Naive thymus-derived CD8-positive, alpha-beta T cell (primary cell): ENCODE data around the gene AP1AR. TPM values are rescaled to one million over a fixed set of nuclear protein-coding genes. Genes with fewer than 3 reads are reported as not detected.

Experiments
- ATAC-seq, 2 donors: fragments of 150-1000 bp; cut with Tn5 transposase in 1 of 2; sonication (Bioruptor Pico), chemical (Tn5 transposase) in 1 of 2; 1 replicate in 1 of 2; 2 replicates in 1 of 2; pipeline ENCODE4 v1.10.0; 2021; ENCODE audit warnings: mild to moderate bottlenecking in 2 of 2, moderate library complexity in 2 of 2
- POLR2A ChIA-PET: fragments of 350-600 bp; sonication (Branson Sonifier 250); formaldehyde crosslinking; loops from one replicate; lab custom pipeline; 2021; ENCODE audit warnings: antibody characterized with exemption; lab: Charles Lee
- DNase-seq, 10 donors: peaks; one replicate each; pipeline versions ENCODE4 v3.0.0 to v3.0.0-alpha.2; 2020 to 2022
- H3K27ac Mint-ChIP-seq, 10 donors: one replicate each; pipeline ENCODE4 v1.8.0; 2020 to 2022; ENCODE audit warnings: mild to moderate bottlenecking in 10 of 10, mixed read lengths in 10 of 10, moderate library complexity in 4 of 10, inconsistent platforms in 1 of 10
- H3K27me3 Mint-ChIP-seq, 5 donors: one replicate each; pipeline ENCODE4 v1.8.0; 2021 to 2022; ENCODE audit warnings: mixed read lengths in 5 of 5
- H3K36me3 Mint-ChIP-seq, 3 donors: one replicate each; pipeline ENCODE4 v1.8.0; 2020 to 2022; ENCODE audit warnings: mixed read lengths in 3 of 3, mild to moderate bottlenecking in 2 of 3, inconsistent platforms in 1 of 3
- H3K4me1 Mint-ChIP-seq, 4 donors: one replicate each; pipeline ENCODE4 v1.8.0; 2021 to 2022; ENCODE audit warnings: mixed read lengths in 4 of 4
- H3K4me3 Mint-ChIP-seq, 10 donors: one replicate each; pipeline ENCODE4 v1.8.0; 2020 to 2022; ENCODE audit warnings: mild to moderate bottlenecking in 10 of 10, mixed read lengths in 10 of 10, moderate library complexity in 6 of 10, inconsistent platforms in 1 of 10
- H3K9me3 Mint-ChIP-seq, 9 donors: one replicate each; pipeline ENCODE4 v1.8.0; 2020 to 2022; ENCODE audit warnings: mixed read lengths in 9 of 9, mild to moderate bottlenecking in 3 of 9, inconsistent platforms in 1 of 9, moderate library complexity in 1 of 9
- polyA plus RNA-seq, 3 donors: library from polyadenylated mRNA; unstranded; fragments of 300-500 nt; fragmentation: Illumina TruSeq; gene quantifications; one replicate each; pipeline ENCODE4 v1.2.3, GENCODE V29; 2021
- total RNA-seq, 8 experiments: library from RNA in 2 of 8; stranded (reverse) in 2 of 8; gene quantifications; one replicate each; pipeline ENCODE4 v1.2.3 and lab custom pipeline; 2021 to 2026

AP1AR gene
- total and polyA plus RNA-seq, 5 experiments from 2014 or later: 16.1 to 28.9 (median 21.3) TPM

GRCh38 chr4:112234952-112235609, 3.5 kb downstream of the AP1AR start:
- DNase-seq (peak; percentile 22 to 74 (median 46)), ATAC-seq (no peak)
- Mint-ChIP-seq H3K9me3 (no peaks in the 10 kb centered on the region), H3K36me3 (peaks cover 0 to 10% (median 0%) of the 10 kb centered on the region in 3 donors), H3K27me3 (no peaks in the 10 kb centered on the region), H3K4me1 (peaks cover 36 to 61% (median 55%) of the 10 kb centered on the region in 4 donors), H3K4me3 (peak overlapping the region in 1 of 10 donors; percentile 7), H3K27ac (no peak overlapping the region)
- POLR2A ChIA-PET: no interaction called here

GRCh38 chr4:112236040-112236439, 4.5 kb downstream of the AP1AR start:
- no peaks in the 10 kb centered on the region for H3K27me3 Mint-ChIP-seq
- peaks cover 40 to 64% (median 52%) of the 10 kb centered on the region in 4 donors for H3K4me1 Mint-ChIP-seq
- DNase-seq (no peak), ATAC-seq (no peak)
- POLR2A ChIA-PET: no interaction called here
- H3K4me3 Mint-ChIP-seq: no peak overlapping the region
- H3K9me3 Mint-ChIP-seq: no peaks in the 10 kb centered on the region
- H3K27ac Mint-ChIP-seq: peak overlapping the region in 1 of 10 donors; percentile 39
- peaks cover 0 to 13% (median 0%) of the 10 kb centered on the region in 3 donors for H3K36me3 Mint-ChIP-seq

GRCh38 chr4:112238833-112239232, 7.2 kb downstream of the AP1AR start:
- Mint-ChIP-seq H3K4me3 (no peak overlapping the region), H3K36me3 (peaks cover 0 to 17% (median 6%) of the 10 kb centered on the region in 3 donors), H3K27ac (peak overlapping the region in 1 of 10 donors; percentile 20), H3K9me3 (no peaks in the 10 kb centered on the region), H3K4me1 (peaks cover 34 to 53% (median 42%) of the 10 kb centered on the region in 4 donors), H3K27me3 (no peaks in the 10 kb centered on the region)
- DNase-seq (no peak), ATAC-seq (no peak)
- POLR2A ChIA-PET: no interaction called here

- Mint-ChIP-seq H3K36me3 (peaks cover 0 to 7% (median 6%) of the 10 kb centered on the region in 3 donors), H3K27ac (no peak overlapping the region)
- POLR2A ChIA-PET: no interaction called here
Measured at GRCh38 chr4:112245383-112245782, 13.8 kb downstream of the AP1AR start.

DNA sequence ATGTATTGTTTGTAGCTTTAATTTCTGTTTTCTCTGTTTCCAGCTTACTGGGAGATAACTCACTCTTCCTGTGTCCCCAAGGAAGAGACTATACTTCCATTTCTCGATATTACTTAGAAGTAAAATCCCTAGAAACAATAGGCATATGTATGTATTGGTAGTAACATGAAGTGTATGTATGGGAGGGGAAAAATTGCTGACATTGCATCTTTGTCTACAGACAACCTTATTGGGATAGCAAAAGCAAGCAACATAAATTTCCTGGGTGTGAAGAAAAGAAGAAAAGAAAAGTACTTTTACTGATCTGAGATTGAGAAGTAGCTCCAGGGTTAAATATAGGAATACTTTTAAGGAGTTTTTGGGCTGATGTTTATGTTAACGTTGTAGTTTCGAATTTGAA, 15.4 kb downstream of the AP1AR start:
- H3K4me3 Mint-ChIP-seq: no peak overlapping the region
- H3K4me1 Mint-ChIP-seq: peaks cover 11 to 32% (median 14%) of the 10 kb centered on the region in 4 donors
- H3K9me3 Mint-ChIP-seq: no peaks in the 10 kb centered on the region
- no peak for ATAC-seq
- peaks cover 0 to 7% (median 4%) of the 10 kb centered on the region in 3 donors for H3K36me3 Mint-ChIP-seq
- POLR2A ChIA-PET: no interaction called here
- no peak overlapping the region for H3K27ac Mint-ChIP-seq
- DNase-seq: no peak
- H3K27me3 Mint-ChIP-seq: no peaks in the 10 kb centered on the region

More at GRCh38 chr4:112245383-112245782, 13.8 kb downstream of the AP1AR start:
- Mint-ChIP-seq H3K27me3 (no peaks in the 10 kb centered on the region), H3K4me1 (peaks cover 12 to 25% (median 14%) of the 10 kb centered on the region in 4 donors), H3K4me3 (no peak overlapping the region), H3K9me3 (no peaks in the 10 kb centered on the region)
- DNase-seq (no peak), ATAC-seq (no peak)

DNA sequence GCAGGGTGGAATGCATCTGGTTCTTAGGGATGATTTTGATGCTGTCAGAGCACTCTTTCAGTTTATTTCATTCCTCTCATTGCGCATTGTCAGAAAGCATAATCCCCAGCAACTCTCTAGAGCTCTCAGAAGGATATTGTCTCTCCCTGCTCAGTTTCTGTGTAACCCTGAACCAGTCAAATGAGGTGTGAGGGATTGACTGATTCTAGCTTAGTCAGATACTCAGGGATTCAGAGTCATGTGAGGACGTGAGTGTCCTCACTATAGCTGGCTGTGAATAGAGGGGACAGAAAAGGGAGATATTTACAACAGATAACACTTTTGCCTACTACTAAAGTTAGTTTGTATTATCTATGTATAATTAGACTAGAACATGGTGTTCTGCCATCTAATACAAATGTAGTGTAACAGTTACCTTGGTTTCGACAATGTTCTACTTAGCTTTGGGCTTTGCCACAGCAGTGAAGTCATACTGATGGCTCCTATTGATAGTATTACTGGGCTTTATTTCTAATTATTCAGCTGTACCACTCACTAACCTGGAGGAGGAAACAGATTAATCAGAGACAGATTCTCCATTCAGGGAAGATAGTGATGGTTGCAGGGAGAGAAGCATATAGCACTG, 19.5 kb downstream of the AP1AR start:
- POLR2A ChIA-PET: no interaction called here
- Mint-ChIP-seq H3K4me3 (no peak overlapping the region), H3K4me1 (peaks cover 4 to 23% (median 9%) of the 10 kb centered on the region in 4 donors), H3K36me3 (peaks cover 0 to 10% (median under 1%) of the 10 kb centered on the region in 3 donors), H3K27me3 (no peaks in the 10 kb centered on the region), H3K9me3 (no peaks in the 10 kb centered on the region), H3K27ac (peak overlapping the region in 1 of 10 donors; percentile 4)
- DNase-seq: no peak
- ATAC-seq: no peak

GRCh38 chr4:112252234-112252633, 20.6 kb downstream of the AP1AR start:
- Mint-ChIP-seq H3K36me3 (peaks cover 0 to 18% (median 4%) of the 10 kb centered on the region in 3 donors), H3K4me1 (peaks cover 4 to 18% (median 8%) of the 10 kb centered on the region in 4 donors), H3K27me3 (no peaks in the 10 kb centered on the region), H3K9me3 (no peaks in the 10 kb centered on the region), H3K4me3 (no peak overlapping the region), H3K27ac (no peak overlapping the region)
- no peak for ATAC-seq
- POLR2A ChIA-PET: no interaction called here
- DNase-seq: no peak

DNA sequence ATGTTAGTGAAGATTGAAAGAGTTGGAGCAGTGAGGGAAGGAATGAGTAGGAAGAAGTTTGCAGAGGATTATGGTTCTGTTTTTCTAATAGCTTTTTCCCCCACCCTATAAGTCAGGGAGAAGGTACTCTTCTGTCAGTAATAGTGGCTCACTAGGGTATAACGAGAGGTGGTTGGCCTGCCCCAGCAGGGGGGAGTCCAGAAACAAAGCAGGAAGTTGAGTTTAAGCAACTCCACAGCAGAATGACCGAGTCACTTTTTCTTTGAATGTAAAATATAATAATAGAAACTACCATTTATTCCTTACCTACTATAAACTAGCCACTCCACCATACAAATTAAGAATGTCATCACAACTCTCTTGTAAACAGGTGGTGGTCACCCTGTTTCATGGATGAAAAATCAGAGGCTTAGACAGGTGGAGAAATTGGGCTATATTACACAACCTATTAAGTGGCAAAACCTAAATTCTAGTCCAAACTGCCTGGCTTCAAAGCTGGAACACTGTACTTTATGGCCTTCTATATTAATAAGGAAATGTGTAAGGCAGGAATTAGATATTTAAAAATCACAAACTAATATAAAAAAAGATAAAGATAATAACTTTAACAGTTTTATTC, 21.9 kb downstream of the AP1AR start:
- POLR2A ChIA-PET: no interaction called here
- H3K27ac Mint-ChIP-seq: no peak overlapping the region
- no peak for ATAC-seq

GRCh38 chr4:112257098-112257497, 25.5 kb downstream of the AP1AR start:
- peaks cover 0 to 5% (median under 1%) of the 10 kb centered on the region in 4 donors for H3K4me1 Mint-ChIP-seq
- POLR2A ChIA-PET: interaction anchor here (0.6 kb wide), 1 partner anchor 474 kb away, joined by 7 read pairs; no protein-coding TSS in a partner anchor
- DNase-seq: no peak
- no peak overlapping the region for H3K4me3 Mint-ChIP-seq
- H3K9me3 Mint-ChIP-seq: no peaks in the 10 kb centered on the region
- H3K27me3 Mint-ChIP-seq: no peaks in the 10 kb centered on the region
- no peak overlapping the region for H3K27ac Mint-ChIP-seq
- H3K36me3 Mint-ChIP-seq: peaks cover 0 to 31% (median 5%) of the 10 kb centered on the region in 3 donors
- ATAC-seq: no peak

More for the DNA sequence above, 21.9 kb downstream of the AP1AR start:
- peaks cover 0 to 18% (median 4%) of the 10 kb centered on the region in 3 donors for H3K36me3 Mint-ChIP-seq
- H3K4me1 Mint-ChIP-seq: peaks cover 4 to 11% (median 7%) of the 10 kb centered on the region in 4 donors
- DNase-seq: no peak
- no peak overlapping the region for H3K4me3 Mint-ChIP-seq
- H3K27me3 Mint-ChIP-seq: no peaks in the 10 kb centered on the region
- no peaks in the 10 kb centered on the region for H3K9me3 Mint-ChIP-seq

- ATAC-seq: no peak
- POLR2A ChIA-PET: interaction anchor here (1.0 kb wide), 1 partner anchor 15 kb away, joined by 3 read pairs; no protein-coding TSS in a partner anchor
- H3K4me3 Mint-ChIP-seq: no peak overlapping the region
- H3K27me3 Mint-ChIP-seq: no peaks in the 10 kb centered on the region
- peaks cover 0 to 45% (median 7%) of the 10 kb centered on the region in 3 donors for H3K36me3 Mint-ChIP-seq
- DNase-seq: peak in 2 of 10 donors; percentile 14 to 23
- peaks cover 0 to 2% (median 1%) of the 10 kb centered on the region in 4 donors for H3K4me1 Mint-ChIP-seq
- H3K27ac Mint-ChIP-seq: peak overlapping the region in 1 of 10 donors; percentile 30
- H3K9me3 Mint-ChIP-seq: no peaks in the 10 kb centered on the region
Measured at GRCh38 chr4:112266823-112267222, 35.2 kb downstream of the AP1AR start.

- no peak for ATAC-seq
- POLR2A ChIA-PET: no interaction called here
- DNase-seq: no peak
- H3K27me3 Mint-ChIP-seq: no peaks in the 10 kb centered on the region
- peaks cover 0 to 9% (median 1%) of the 10 kb centered on the region in 4 donors for H3K4me1 Mint-ChIP-seq
- peaks cover 0 to 25% (median 8%) of the 10 kb centered on the region in 3 donors for H3K36me3 Mint-ChIP-seq
- no peaks in the 10 kb centered on the region for H3K9me3 Mint-ChIP-seq
- H3K4me3 Mint-ChIP-seq: no peak overlapping the region
- H3K27ac Mint-ChIP-seq: peak overlapping the region in 1 of 10 donors; percentile 57
Measured at GRCh38 chr4:112270051-112270450, 38.5 kb downstream of the AP1AR start.

DNA sequence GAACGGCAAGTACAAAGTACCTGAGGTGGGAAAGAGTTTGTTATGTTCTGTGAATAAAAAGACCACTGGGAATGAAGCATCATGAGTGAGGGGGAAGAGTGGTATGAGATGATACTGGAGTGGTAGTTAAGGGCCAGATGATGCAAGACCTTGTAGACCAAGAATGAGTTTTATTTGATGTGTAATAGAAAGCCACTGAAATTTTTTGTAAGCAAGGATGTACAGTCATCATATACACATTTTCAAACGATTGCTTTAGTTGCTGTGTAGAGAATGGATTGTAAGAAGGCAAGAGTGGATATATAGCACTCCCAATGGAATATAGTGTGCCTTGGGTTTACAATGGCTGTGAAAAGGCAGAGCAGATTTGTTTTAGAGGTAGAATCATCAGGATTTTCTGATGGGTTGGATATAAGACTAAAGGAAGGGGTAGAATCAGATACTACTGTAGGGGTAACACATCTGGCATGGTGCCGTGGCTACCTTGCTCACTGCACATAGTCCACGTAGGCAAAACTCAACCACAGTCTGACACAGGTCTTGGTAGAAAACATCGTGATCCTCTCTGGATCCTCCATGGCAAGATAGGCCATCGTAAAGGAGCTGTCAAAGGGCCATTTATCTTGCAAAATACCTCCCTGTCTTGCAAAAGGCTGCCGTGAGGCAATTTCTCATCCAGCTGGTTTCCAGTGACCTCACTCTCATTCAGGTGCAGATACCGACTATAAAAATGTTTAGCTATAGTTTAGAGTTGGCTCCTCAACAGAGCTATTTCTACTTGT, 39.2 kb downstream of the AP1AR start:
- Mint-ChIP-seq H3K36me3 (peaks cover 0 to 22% (median 10%) of the 10 kb centered on the region in 3 donors), H3K4me1 (peaks cover 0 to 9% (median 1%) of the 10 kb centered on the region in 4 donors), H3K9me3 (no peaks in the 10 kb centered on the region), H3K4me3 (no peak overlapping the region), H3K27ac (peak overlapping the region in 5 of 10 donors; percentile 2 to 57 (median 37)), H3K27me3 (no peaks in the 10 kb centered on the region)
- ATAC-seq: no peak
- POLR2A ChIA-PET: no interaction called here
- no peak for DNase-seq
